Measurements from ENCODE around the gene XPNPEP2.

DNA sequence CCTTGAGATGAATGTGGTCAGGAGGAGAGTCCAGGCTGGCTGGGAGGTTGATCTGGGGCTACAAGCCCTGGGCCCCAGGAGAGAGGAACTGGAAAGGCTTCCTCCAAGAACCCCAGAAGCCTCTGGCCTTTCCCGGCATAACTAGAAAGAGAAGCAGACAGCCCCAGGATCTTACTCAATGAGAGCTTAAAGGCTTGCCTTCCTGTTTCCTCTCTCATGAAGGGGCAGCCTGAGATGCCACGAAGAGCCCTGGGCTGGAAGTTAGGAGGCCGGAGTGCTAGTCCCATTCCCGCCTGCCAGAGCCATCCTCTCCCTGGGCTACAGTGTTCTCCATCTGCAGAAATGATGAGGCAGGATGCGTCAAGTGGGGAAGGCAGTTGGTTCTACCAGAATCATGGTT, 20.1 kb upstream of the XPNPEP2 start:
- TF ChIP-seq CREB1 (IDR thresholded peaks at IDR 0.05; ENCODE audit: low read depth) (no peak), TEAD4 (IDR thresholded peaks at IDR 0.05) (no peak), RAD21 (IDR thresholded peaks at IDR 0.05; ENCODE audit: low read depth) (no peak), CEBPB (IDR thresholded peaks at IDR 0.05) (no peak), EP300 (IDR thresholded peaks at IDR 0.05; ENCODE audit: borderline replicate concordance) (no peak), ZBTB7A (IDR thresholded peaks at IDR 0.05; ENCODE audit: low read depth) (no peak)
- TF ChIP-seq, protein P1, sequence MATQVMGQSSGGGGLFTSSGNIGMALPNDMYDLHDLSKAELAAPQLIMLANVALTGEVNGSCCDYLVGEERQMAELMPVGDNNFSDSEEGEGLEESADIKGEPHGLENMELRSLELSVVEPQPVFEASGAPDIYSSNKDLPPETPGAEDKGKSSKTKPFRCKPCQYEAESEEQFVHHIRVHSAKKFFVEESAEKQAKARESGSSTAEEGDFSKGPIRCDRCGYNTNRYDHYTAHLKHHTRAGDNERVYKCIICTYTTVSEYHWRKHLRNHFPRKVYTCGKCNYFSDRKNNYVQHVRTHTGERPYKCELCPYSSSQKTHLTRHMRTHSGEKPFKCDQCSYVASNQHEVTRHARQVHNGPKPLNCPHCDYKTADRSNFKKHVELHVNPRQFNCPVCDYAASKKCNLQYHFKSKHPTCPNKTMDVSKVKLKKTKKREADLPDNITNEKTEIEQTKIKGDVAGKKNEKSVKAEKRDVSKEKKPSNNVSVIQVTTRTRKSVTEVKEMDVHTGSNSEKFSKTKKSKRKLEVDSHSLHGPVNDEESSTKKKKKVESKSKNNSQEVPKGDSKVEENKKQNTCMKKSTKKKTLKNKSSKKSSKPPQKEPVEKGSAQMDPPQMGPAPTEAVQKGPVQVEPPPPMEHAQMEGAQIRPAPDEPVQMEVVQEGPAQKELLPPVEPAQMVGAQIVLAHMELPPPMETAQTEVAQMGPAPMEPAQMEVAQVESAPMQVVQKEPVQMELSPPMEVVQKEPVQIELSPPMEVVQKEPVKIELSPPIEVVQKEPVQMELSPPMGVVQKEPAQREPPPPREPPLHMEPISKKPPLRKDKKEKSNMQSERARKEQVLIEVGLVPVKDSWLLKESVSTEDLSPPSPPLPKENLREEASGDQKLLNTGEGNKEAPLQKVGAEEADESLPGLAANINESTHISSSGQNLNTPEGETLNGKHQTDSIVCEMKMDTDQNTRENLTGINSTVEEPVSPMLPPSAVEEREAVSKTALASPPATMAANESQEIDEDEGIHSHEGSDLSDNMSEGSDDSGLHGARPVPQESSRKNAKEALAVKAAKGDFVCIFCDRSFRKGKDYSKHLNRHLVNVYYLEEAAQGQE (IDR thresholded peaks at IDR 0.05; ENCODE audit: low read depth) = no peak
- TF ChIP-seq, protein P2, sequence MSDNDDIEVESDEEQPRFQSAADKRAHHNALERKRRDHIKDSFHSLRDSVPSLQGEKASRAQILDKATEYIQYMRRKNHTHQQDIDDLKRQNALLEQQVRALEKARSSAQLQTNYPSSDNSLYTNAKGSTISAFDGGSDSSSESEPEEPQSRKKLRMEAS (IDR thresholded peaks at IDR 0.05) = no peak
- TF ChIP-seq, protein P3, sequence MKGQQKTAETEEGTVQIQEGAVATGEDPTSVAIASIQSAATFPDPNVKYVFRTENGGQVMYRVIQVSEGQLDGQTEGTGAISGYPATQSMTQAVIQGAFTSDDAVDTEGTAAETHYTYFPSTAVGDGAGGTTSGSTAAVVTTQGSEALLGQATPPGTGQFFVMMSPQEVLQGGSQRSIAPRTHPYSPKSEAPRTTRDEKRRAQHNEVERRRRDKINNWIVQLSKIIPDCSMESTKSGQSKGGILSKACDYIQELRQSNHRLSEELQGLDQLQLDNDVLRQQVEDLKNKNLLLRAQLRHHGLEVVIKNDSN (IDR thresholded peaks at IDR 0.05) = no peak
